ENCODE measurements around the gene GAK. TPM values are rescaled to one million over a fixed set of nuclear protein-coding genes. Genes with fewer than 3 reads are reported as not detected.

Gene GAK
- total RNA-seq, 1 donor from 2014 or later: 191 TPM

- intact Hi-C loops (cut with micrococcal nuclease): no loop called here
These were observed 98.3 kb downstream of the GAK start for GRCh38 chr4:833731-834367.

GRCh38 chr4:833156-833555 lies 99.0 kb downstream of the GAK start:
- intact Hi-C loops (cut with micrococcal nuclease): no loop called here

- intact Hi-C loops (cut with micrococcal nuclease): no loop called here
These were observed 99.6 kb downstream of the GAK start for GRCh38 chr4:832536-832935.

- intact Hi-C loops (cut with micrococcal nuclease): no loop called here
These were observed 100.0 kb downstream of the GAK start for GRCh38 chr4:832108-832507.

- intact Hi-C loops (cut with micrococcal nuclease): no loop called here
These were observed 100.7 kb downstream of the GAK start for GRCh38 chr4:831483-831805.

- intact Hi-C loops (cut with micrococcal nuclease): no loop called here
These were observed 101.3 kb downstream of the GAK start for GRCh38 chr4:830601-831482.

GRCh38 chr4:829761-830600 lies 102.1 kb downstream of the GAK start:
- intact Hi-C loops (cut with micrococcal nuclease): no loop called here

GRCh38 chr4:829291-829690 lies 102.8 kb downstream of the GAK start:
- intact Hi-C loops (cut with micrococcal nuclease): no loop called here

GRCh38 chr4:828641-829271 lies 103.4 kb downstream of the GAK start:
- intact Hi-C loops (cut with micrococcal nuclease): no loop called here

- intact Hi-C loops (cut with micrococcal nuclease): no loop called here
These were observed 104.7 kb downstream of the GAK start for GRCh38 chr4:827209-828081.

GRCh38 chr4:826508-827208 lies 105.5 kb downstream of the GAK start:
- intact Hi-C loops (cut with micrococcal nuclease): no loop called here

- intact Hi-C loops (cut with micrococcal nuclease): loop anchor here (1.0 kb wide), 1 partner anchor 44 kb away; no protein-coding TSS in a partner anchor
These were observed 106.2 kb downstream of the GAK start, which contains the start of gene CPLX1 for GRCh38 chr4:825971-826330. TSS of gene CPLX1 (minus strand) at chr4:826129. CDS start at chr4:824522, 1,607 bp downstream.

- intact Hi-C loops (cut with micrococcal nuclease): loop anchor here (1.0 kb wide), 1 partner anchor 43 kb away; no protein-coding TSS in a partner anchor
These were observed 106.8 kb downstream of the GAK start for GRCh38 chr4:825063-825970.

- intact Hi-C loops (cut with micrococcal nuclease): loop anchor here (1.0 kb wide), 1 partner anchor 42 kb away; no protein-coding TSS in a partner anchor
These were observed 107.6 kb downstream of the GAK start for GRCh38 chr4:824461-825062.

GRCh38 chr4:823761-824460 lies 108.2 kb downstream of the GAK start:
- intact Hi-C loops (cut with micrococcal nuclease): no loop called here

- intact Hi-C loops (cut with micrococcal nuclease): no loop called here
These were observed 108.8 kb downstream of the GAK start for GRCh38 chr4:823176-823760.
